GM12878 (cell line): ENCODE data around the gene SLC25A39. TPM values are rescaled to one million over a fixed set of nuclear protein-coding genes. Genes with fewer than 3 reads are reported as not detected.
A peak's percentile ranks its signal among the peaks of the same experiment; 100 is the strongest.

Experiments used
- ATAC-seq: fragments of 200-7000 bp; cut with Tn5 transposase; 3 replicates; pipeline ENCODE4 v1.9.1; 2020; ENCODE audit warnings: mild to moderate bottlenecking, moderate library complexity
- BruUV-seq: library from RNA; stranded (reverse); fragments of 400-500 nt; replicated peaks from 2 replicates; lab custom pipeline; 2021; lab: Mats Ljungman, UMichigan
- CTCF ChIA-PET: fragments of 300-600 bp; sonication (Branson Sonifier 250); formaldehyde crosslinking; extraction: SDS; loops from one replicate; lab custom pipeline; 2021; ENCODE audit warnings: inconsistent platforms; lab: Yijun Ruan, JAX
- POLR2A ChIA-PET: fragments of 350-600 bp; formaldehyde crosslinking; extraction: SDS; loops from one replicate; lab custom pipeline; 2021; ENCODE audit warnings: inconsistent platforms; lab: Charles Lee
- RAD21 ChIA-PET: fragments of 300-600 bp; sonication (Branson Sonifier 250); formaldehyde crosslinking; loops from one replicate; lab custom pipeline; 2023; ENCODE audit warnings: antibody characterized with exemption; ENCODE audit not compliant: unreplicated experiment; lab: Charles Lee
- SMC1A ChIA-PET: fragments of 300-600 bp; sonication (Branson Sonifier 250); formaldehyde crosslinking; loops from one replicate; lab custom pipeline; 2023; ENCODE audit not compliant: unreplicated experiment, uncharacterized antibody; lab: Charles Lee
- DNase-seq: peaks from one replicate; pipeline ENCODE4 v3.0.0-alpha.2; 2011; ENCODE audit warnings: low read depth, low spot score
- FAIRE-seq: peaks from 3 replicates; lab custom pipeline; 2011; peaks lifted over from hg19 to GRCh38; lab: Jason Lieb, UNC
- H2AFZ ChIP-seq: 2 replicates; pipeline ENCODE4 v1.6.0; 2011; ENCODE audit warnings: low read depth, low read length, control low read depth; ENCODE audit not compliant: control insufficient read depth
- H3K27ac ChIP-seq: 2 replicates; pipeline ENCODE4 v1.5.1; 2011; ENCODE audit warnings: control low read depth; ENCODE audit not compliant: control insufficient read depth, insufficient read depth
- H3K27me3 ChIP-seq, 2 experiments: replicated peaks in 1 of 2; 2 replicates each; pipeline versions ENCODE4 v1.6.0 to v1.6.1; 2011; ENCODE audit warnings: low read length in 1 of 2; ENCODE audit not compliant: control insufficient read depth in 2 of 2, insufficient read depth in 2 of 2
- H3K36me3 ChIP-seq, 2 experiments: 2 replicates each; pipeline ENCODE4 v1.5.1; 2011; ENCODE audit warnings: low read length in 1 of 2; ENCODE audit not compliant: control insufficient read depth in 2 of 2, insufficient read depth in 2 of 2
- H3K4me1 ChIP-seq: 2 replicates; pipeline ENCODE4 v1.6.1; 2011; ENCODE audit warnings: mild to moderate bottlenecking, low read length, moderate library complexity, mixed read lengths; ENCODE audit not compliant: control insufficient read depth, insufficient read depth
- H3K4me2 ChIP-seq: 2 replicates; pipeline ENCODE4 v1.6.0; 2011; ENCODE audit warnings: control low read depth; ENCODE audit not compliant: control insufficient read depth, insufficient read depth
- H3K4me3 ChIP-seq: fragments of 200-600 bp; sonication (generic); 2 replicates; pipeline ENCODE4 v1.5.1; 2016
- H3K79me2 ChIP-seq: 2 replicates; pipeline ENCODE4 v1.6.0; 2011; ENCODE audit warnings: low read length; ENCODE audit not compliant: control insufficient read depth, insufficient read depth
- H3K9ac ChIP-seq: 2 replicates; pipeline ENCODE4 v1.8.0; 2011; ENCODE audit warnings: low read length, control low read depth, mixed read lengths; ENCODE audit not compliant: control insufficient read depth, insufficient read depth
- H3K9me3 ChIP-seq: replicated peaks from 3 replicates; pipeline ENCODE4 v1.5.1; 2011; ENCODE audit warnings: mild to moderate bottlenecking, low read length; ENCODE audit not compliant: control insufficient read depth, insufficient read depth
- H4K20me1 ChIP-seq: 2 replicates; pipeline ENCODE4 v1.6.0; 2011; ENCODE audit not compliant: control insufficient read depth, insufficient read depth
- DPF2 ChIP-seq: fragments of 450-650 bp; IDR thresholded peaks from 2 replicates; pipeline ENCODE4 v1.6.1; 2017; ENCODE audit warnings: mild to moderate bottlenecking
- ETV6 ChIP-seq, 2 experiments: fragments of 450-650 bp in 1 of 2; IDR thresholded peaks in 1 of 2; conservative IDR thresholded peaks in 1 of 2; 2 replicates each; pipeline ENCODE4 v1.6.1; 2014; ENCODE audit warnings: antibody characterized with exemption in 1 of 2, borderline replicate concordance in 1 of 2, low read depth in 1 of 2, mild to moderate bottlenecking in 1 of 2, moderate library complexity in 1 of 2
- MEF2B ChIP-seq: fragments of 450-650 bp; IDR thresholded peaks from 2 replicates; pipeline ENCODE4 v1.6.1; 2018; ENCODE audit warnings: mild to moderate bottlenecking, moderate library complexity; ENCODE audit not compliant: partially characterized antibody, poor library complexity, severe bottlenecking
- NR2C1 ChIP-seq: fragments of 450-650 bp; IDR thresholded peaks from 2 replicates; pipeline ENCODE4 v1.6.1; 2017; ENCODE audit warnings: antibody characterized with exemption, mild to moderate bottlenecking, moderate library complexity
- NR2F1 ChIP-seq: fragments of 450-650 bp; conservative IDR thresholded peaks from 2 replicates; pipeline ENCODE4 v1.6.1; 2017; ENCODE audit warnings: mild to moderate bottlenecking
- PAX5 ChIP-seq: IDR thresholded peaks from 2 replicates; pipeline ENCODE4 v1.6.1; 2011; ENCODE audit warnings: low read depth, low read length, borderline replicate concordance
- PBX3 ChIP-seq: IDR thresholded peaks from 2 replicates; pipeline ENCODE4 v1.6.1; 2011; ENCODE audit warnings: mild to moderate bottlenecking, low read depth, low read length, moderate library complexity; ENCODE audit not compliant: insufficient replicate concordance
- USF1 ChIP-seq: IDR thresholded peaks from 2 replicates; pipeline ENCODE4 v1.6.1; 2011; ENCODE audit warnings: borderline replicate concordance, low read depth, mild to moderate bottlenecking, moderate library complexity, mixed read lengths, low read length; ENCODE audit not compliant: insufficient read depth; ENCODE audit errors: extremely low read length
- WGBS: methylation state at CpG from one replicate; pipeline ENCODE4 v1.1.6; 2016; ENCODE audit warnings: low lambda C conversion rate; ENCODE audit not compliant: insufficient replicate concordance, insufficient coverage; ENCODE audit errors: missing lambda C conversion rate; 5-methylcytosine and 5-hydroxymethylcytosine counted together
- in situ Hi-C: fragments of 300-500 bp; cut with MboI; formaldehyde crosslinking; loops from 9 replicates; pipeline ENCODE4 v1.14.3; 2018; ENCODE audit warnings: mixed read lengths
- intact Hi-C: fragments of 100-400 bp; cut with micrococcal nuclease; formaldehyde crosslinking; loops from one replicate; pipeline ENCODE4 v1.14.2; 2022; ENCODE audit not compliant: unreplicated experiment
- polyA plus RNA-seq, 11 experiments: library from polyadenylated mRNA; depleted of rRNA in 4 of 11; unstranded in 6 of 11; stranded (reverse) in 5 of 11; fragments of >200 nt; fragmentation: Nextera tagmentation in 4 of 11; fragmentation: Illumina TruSeq in 1 of 11; extraction: Ambion mirVana in 4 of 11; extraction: Trizol in 1 of 11; gene quantifications; 1 replicate in 1 of 11; 2 replicates in 10 of 11; pipeline versions ENCODE4 v1.2.1 to v1.2.3, GENCODE V29; 2011 to 2016; ENCODE audit warnings: inconsistent platforms in 2 of 11, missing spikeins in 2 of 11, low read depth in 1 of 11
- total RNA-seq, 4 experiments: library from RNA; depleted of rRNA in 3 of 4; stranded (reverse); fragments of >200 nt in 3 of 4; fragmentation: Illumina TruSeq in 1 of 4; extraction: Trizol in 1 of 4; gene quantifications; 2 replicates each; pipeline versions ENCODE4 v1.2.1 to v1.2.3, GENCODE V29; 2013 to 2021

SLC25A39 gene
- total and polyA plus RNA-seq, 10 of the 15 experiments (the other 5 are each of a cell fraction or from before 2014, with no cell fraction given), result 3.5 to 270 (median 150) TPM

- intact Hi-C loops (no loop called here), in situ Hi-C loops (no loop called here)
- FAIRE-seq (no peak), DNase-seq (no peak), ATAC-seq (peak; percentile 13)
- no TSS peak for BruUV-seq
- Histone ChIP-seq H3K4me3 (no peak overlapping the region), H3K27ac (no peak overlapping the region), H2AFZ (no peak overlapping the region; the same call in 1 of the 2 replicates), H3K9ac (no peak overlapping the region), H3K79me2 (no peaks in the 10 kb centered on the region), H3K4me1 (peaks cover 16% of the 10 kb centered on the region), H3K9me3 (no peaks in the 10 kb centered on the region), H3K4me2 (peak overlapping the region; percentile 82), H3K36me3 (no peaks in the 10 kb centered on the region), H4K20me1 (no peaks in the 10 kb centered on the region), H3K27me3 (no peaks in the 10 kb centered on the region; a peak in 1 of 4 replicates)
- ChIA-PET SMC1A (interaction anchor here (2.0 kb wide), 1 partner anchor 70 kb away, joined by 6 read pairs; no protein-coding TSS in a partner anchor), POLR2A (interaction anchor here (1.1 to 1.7 kb wide), 4 partner anchors 34 to 71 kb away, joined by 3 to 9 read pairs (median 6); no protein-coding TSS in a partner anchor), RAD21 (interaction anchor here (0.7 to 2.3 kb wide), 4 partner anchors 33 to 79 kb away, joined by 4 to 6 read pairs (median 5); no protein-coding TSS in a partner anchor), CTCF (interaction anchor here (1.0 kb wide), 1 partner anchor 51 kb away, joined by 3 read pairs; no protein-coding TSS in a partner anchor)
- WGBS, result 46% methylated on average over 12 of the region's 12 CpGs
- peak; percentile 56 for TF ChIP-seq NR2F1
- TF ChIP-seq MEF2B, result no peak
- peak; percentile 30; the same call in 1 of the 2 replicates for TF ChIP-seq NR2C1
Observed at GRCh38 chr17:44280392-44280937, 44.2 kb downstream of the SLC25A39 start.

GRCh38 chr17:44279666-44280391, 44.8 kb downstream of the SLC25A39 start:
- CTCF ChIA-PET, result interaction anchor here (0.8 to 1.7 kb wide), 6 partner anchors 12 to 76 kb away, joined by 3 to 4 read pairs (median 4); no protein-coding TSS in a partner anchor
- TF ChIP-seq USF1 (no peak), PAX5 (peak; percentile 79), PBX3 (peak; percentile 2), ETV6 (conservative IDR thresholded peaks at IDR 0.05 in 1 of 2, IDR thresholded peaks at IDR 0.05 in 1 of 2; ENCODE audit: borderline replicate concordance in 1 of 2, low read depth in 1 of 2) (peak in 1 of 2 experiments; percentile 49; a peak in 1 of 4 replicates), DPF2 (peak; percentile 79; the same call in 1 of the 2 replicates)

More at GRCh38 chr17:44279666-44280391, 44.8 kb downstream of the SLC25A39 start:
- ChIA-PET POLR2A (interaction anchor here (0.7 to 1.7 kb wide), 5 partner anchors 34 to 70 kb away, joined by 3 to 9 read pairs (median 6); no protein-coding TSS in a partner anchor), SMC1A (interaction anchor here (2.0 kb wide), 1 partner anchor 70 kb away, joined by 6 read pairs; no protein-coding TSS in a partner anchor), RAD21 (interaction anchor here (0.7 to 2.3 kb wide), 5 partner anchors 33 to 78 kb away, joined by 3 to 6 read pairs (median 4); no protein-coding TSS in a partner anchor)
- ATAC-seq (peak; percentile 100), DNase-seq (peak; percentile 66), FAIRE-seq (peak; percentile 91)
- H2AFZ ChIP-seq, result peak overlapping the region; percentile 28; the same call in 1 of the 2 replicates
- H3K4me2 ChIP-seq, result peak overlapping the region; percentile 82
- intact Hi-C loops, result no loop called here
- H3K27ac ChIP-seq, result peak overlapping the region; percentile 26
- no peak overlapping the region for H3K9ac ChIP-seq
- no peaks in the 10 kb centered on the region for H3K36me3 ChIP-seq
- BruUV-seq, result no TSS peak
- in situ Hi-C loops, result loop anchor here (5.0 kb wide), 1 partner anchor 53 kb away; no protein-coding TSS in a partner anchor
- 13% methylated on average over 20 of the region's 20 CpGs for WGBS
- no peaks in the 10 kb centered on the region for H3K9me3 ChIP-seq
- H3K79me2 ChIP-seq, result no peaks in the 10 kb centered on the region
- H3K4me3 ChIP-seq, result no peak overlapping the region
- no peaks in the 10 kb centered on the region for H4K20me1 ChIP-seq
- H3K27me3 ChIP-seq, result no peaks in the 10 kb centered on the region; a peak in 1 of 4 replicates
- peaks cover 16% of the 10 kb centered on the region for H3K4me1 ChIP-seq
